Measurements from ENCODE around the gene PLSCR1.

- no peak for TF ChIP-seq CTCF (IDR thresholded peaks at IDR 0.05)
- TF ChIP-seq POLR2AphosphoS5 (IDR thresholded peaks at IDR 0.05) = no peak
Observed at GRCh38 chr3:146536681-146537080, 7.7 kb downstream of the PLSCR1 start.

Data from prostate gland (tissue), 2 donors.